Activated T-cell treated with anti-CD3 and anti-CD28 coated beads, Interleukin-2, amount 50 U/mL, for 4 hours (primary cell): ENCODE results near the gene LCLAT1. TPM values are rescaled to one million over a fixed set of nuclear protein-coding genes. Genes with fewer than 3 reads are reported as not detected.

Source experiments
- ATAC-seq, 2 donors: fragments of 200-7000 bp; cut with Tn5 transposase; one replicate each; pipeline ENCODE4 v1.10.0; 2021
- DNase-seq: peaks from one replicate; pipeline ENCODE4 v3.0.0-alpha.2; 2020
- H3K27me3 Mint-ChIP-seq: one replicate; pipeline ENCODE4 v1.8.0; 2021; ENCODE audit warnings: low read depth, mixed read lengths
- H3K36me3 Mint-ChIP-seq: one replicate; pipeline ENCODE4 v1.8.0; 2022; ENCODE audit warnings: mixed read lengths; ENCODE audit not compliant: insufficient read depth
- H3K4me1 Mint-ChIP-seq: one replicate; pipeline ENCODE4 v1.8.0; 2021; ENCODE audit warnings: low read depth, mixed read lengths
- H3K4me3 Mint-ChIP-seq: one replicate; pipeline ENCODE4 v1.8.0; 2021; ENCODE audit warnings: mild to moderate bottlenecking, moderate library complexity, mixed read lengths
- H3K9me3 Mint-ChIP-seq: one replicate; pipeline ENCODE4 v1.8.0; 2021; ENCODE audit warnings: mixed read lengths
- total RNA-seq, 3 donors: library from RNA; stranded (reverse); gene quantifications; one replicate each; pipeline ENCODE4 v1.2.1, GENCODE V29; 2021

The LCLAT1 gene
- total RNA-seq, result 10 to 100 TPM; 24.3 to 27.4 (median 26.2) TPM

DNA sequence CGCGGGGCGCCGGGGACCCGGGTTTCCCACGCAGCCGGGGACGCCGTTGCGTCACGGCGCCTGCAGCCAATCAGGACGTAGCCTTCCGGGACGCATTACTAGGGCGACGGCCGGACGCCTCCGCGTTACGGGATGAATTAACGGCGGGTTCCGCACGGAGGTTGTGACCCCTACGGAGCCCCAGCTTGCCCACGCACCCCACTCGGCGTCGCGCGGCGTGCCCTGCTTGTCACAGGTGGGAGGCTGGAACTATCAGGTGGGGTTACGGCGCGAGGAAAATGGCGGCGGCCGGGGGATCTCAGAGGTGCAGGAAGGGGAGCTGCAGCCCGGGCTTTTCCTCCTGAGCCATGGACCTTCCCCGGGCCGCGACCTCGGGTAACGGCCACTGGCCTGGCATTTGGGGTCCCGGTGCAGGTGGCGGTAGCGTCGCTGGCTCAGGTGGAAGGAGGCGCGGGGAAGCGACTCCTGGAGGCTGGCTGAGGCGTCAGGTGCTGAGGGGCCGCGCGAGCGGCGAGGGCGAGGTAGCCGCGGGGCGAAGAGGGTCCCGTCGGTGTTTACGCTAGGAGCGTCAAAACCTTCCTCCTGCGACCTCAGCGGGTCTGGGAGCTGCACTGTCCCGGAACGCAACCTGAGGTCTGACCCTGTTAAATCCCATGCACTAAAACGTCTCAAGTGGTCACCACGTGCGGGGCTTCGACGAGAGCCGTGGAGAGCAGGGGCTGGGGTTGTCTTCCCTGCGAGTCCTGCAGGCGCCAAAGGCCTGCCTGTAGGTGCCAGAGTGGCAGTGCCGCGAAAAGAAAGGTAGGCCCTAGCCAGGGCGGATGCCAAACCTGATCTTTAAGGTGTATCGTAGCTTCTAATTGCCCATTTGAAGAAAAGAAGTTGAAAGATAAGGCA lies at the start of gene LCLAT1:
Gene LCLAT1 (plus strand): TSS at position 98 of the 897 bp plus-strand sequence. CDS start 78,345 bp downstream, outside the sequence.
- DNase-seq, result peak; percentile 84
- no peaks in the 10 kb centered on the region for H3K27me3 Mint-ChIP-seq
- peak within 1 kb of the TSS; percentile 93 for H3K4me3 Mint-ChIP-seq
- peaks cover 32% of the 10 kb centered on the region for H3K4me1 Mint-ChIP-seq
- H3K36me3 Mint-ChIP-seq, result peaks cover 8% of the 10 kb centered on the region
- peak; percentile 79 to 87 for ATAC-seq
- no peaks in the 10 kb centered on the region for H3K9me3 Mint-ChIP-seq

DNA sequence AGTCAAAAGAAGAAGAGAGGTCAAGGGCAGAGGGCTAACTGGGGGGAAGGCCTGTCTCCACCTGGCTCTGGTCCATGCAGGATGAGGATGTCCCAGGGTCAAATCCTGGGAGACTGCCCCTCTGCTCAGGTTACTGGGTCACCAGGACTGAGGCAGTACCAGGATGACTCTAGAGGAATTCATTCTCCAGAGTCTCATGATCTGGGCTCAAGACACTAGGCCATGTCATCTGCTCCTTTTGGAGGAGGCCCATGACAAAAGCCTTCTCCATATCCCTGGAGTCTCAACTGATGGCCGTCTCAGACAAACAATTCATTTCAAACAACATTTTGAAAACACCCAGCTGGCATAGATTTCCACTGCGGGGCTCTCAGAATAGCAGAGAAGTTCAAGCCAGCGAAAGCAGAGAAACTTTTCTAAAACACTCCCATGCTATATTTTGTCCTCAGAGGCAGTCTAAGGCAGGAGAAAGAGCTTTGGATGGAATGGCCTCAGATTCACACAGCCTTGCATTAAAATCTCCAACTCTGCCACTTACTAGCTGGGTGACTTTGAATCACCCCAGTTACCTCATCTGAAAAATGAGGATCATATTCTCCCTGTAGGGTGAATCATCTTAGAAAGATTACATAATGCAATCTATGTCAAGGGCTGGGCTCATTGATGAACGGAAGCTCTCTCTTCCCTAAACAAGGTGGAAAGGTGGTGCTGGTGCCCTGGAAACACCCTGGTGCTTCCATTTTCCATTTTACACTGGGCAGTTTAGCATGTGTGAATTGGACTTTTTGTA lies 48.8 kb upstream of the LCLAT1 start:
- no peaks in the 10 kb centered on the region for H3K4me1 Mint-ChIP-seq
- ATAC-seq (no peak), DNase-seq (no peak)
- no peaks in the 10 kb centered on the region for H3K36me3 Mint-ChIP-seq
- no peak overlapping the region for H3K4me3 Mint-ChIP-seq
- no peaks in the 10 kb centered on the region for H3K9me3 Mint-ChIP-seq
- no peaks in the 10 kb centered on the region for H3K27me3 Mint-ChIP-seq

DNA sequence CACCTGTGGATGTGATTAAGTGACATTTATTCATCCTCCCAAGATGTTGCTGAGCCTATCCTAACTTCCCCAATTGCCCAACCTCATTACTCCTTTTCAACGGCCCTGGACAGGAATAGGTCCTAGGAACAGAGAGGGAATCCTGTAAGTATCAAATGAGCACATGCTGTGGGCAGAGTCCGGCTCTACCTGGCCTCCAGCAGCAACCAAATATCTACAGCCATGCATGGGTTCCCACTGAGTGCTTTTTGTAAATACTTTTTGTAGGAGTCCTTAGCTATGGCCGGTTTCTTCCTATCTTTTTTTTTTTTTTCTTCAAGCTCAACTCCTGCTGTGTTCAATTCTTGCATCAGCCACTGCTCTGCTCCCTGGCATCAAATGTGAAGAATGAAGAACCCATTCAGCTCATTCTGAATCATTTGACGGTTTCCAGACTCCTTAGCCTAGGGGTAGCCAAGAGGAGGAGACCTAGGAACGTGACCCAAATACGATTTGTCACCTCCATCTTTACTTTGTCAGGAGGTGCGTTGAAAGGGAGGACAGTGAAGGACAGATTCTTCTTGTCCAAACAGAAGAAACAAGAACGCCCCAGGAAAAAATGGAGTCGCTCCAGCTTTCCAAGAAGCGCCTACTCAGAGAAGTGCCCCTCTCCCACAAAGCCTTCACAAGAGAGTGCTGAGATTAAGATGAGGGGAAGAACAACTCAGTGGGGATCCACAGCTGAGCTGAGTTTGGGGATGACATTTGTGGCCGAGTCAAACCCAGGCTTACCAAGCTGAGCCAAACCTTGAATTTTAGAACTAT lies 46.7 kb upstream of the LCLAT1 start:
- H3K9me3 Mint-ChIP-seq, result no peaks in the 10 kb centered on the region
- no peak for DNase-seq
- no peak overlapping the region for H3K4me3 Mint-ChIP-seq
- H3K4me1 Mint-ChIP-seq, result peaks cover 10% of the 10 kb centered on the region
- H3K36me3 Mint-ChIP-seq, result no peaks in the 10 kb centered on the region
- ATAC-seq, result no peak
- no peaks in the 10 kb centered on the region for H3K27me3 Mint-ChIP-seq

DNA sequence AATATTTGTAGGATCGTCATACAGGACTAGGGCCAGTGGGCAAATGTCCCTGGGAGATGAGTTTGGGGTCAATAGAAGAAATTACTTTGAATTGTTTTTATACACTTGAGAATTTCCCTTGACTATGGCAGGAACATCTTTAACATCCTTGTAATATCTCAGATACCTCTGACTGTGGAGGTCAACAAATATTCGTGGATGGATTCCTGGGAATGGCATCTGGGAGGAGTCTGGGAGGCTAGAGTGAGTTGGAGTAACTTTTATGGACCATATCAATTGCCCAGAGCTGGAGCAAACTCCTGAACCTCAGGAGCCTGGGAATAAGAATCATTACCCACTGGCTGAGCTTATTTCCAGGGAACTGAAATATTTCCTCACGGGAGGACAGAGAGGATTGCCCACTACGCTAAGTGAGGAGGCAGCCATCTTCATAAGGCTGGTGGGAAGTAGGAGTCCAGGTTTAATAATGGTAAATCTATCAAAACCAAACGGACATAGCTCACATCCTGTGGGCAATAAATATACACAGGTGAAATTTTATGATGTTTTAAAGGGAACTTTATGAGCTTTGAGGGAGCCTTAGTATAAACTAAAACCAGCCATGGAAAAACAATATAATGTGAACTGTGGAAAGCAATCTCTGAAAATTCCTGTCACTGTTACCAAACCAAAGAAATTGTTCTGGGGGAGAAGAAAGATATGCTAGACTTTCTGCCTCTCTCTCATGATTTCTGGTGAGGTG lies 44.4 kb upstream of the LCLAT1 start:
- no peak for ATAC-seq

DNA sequence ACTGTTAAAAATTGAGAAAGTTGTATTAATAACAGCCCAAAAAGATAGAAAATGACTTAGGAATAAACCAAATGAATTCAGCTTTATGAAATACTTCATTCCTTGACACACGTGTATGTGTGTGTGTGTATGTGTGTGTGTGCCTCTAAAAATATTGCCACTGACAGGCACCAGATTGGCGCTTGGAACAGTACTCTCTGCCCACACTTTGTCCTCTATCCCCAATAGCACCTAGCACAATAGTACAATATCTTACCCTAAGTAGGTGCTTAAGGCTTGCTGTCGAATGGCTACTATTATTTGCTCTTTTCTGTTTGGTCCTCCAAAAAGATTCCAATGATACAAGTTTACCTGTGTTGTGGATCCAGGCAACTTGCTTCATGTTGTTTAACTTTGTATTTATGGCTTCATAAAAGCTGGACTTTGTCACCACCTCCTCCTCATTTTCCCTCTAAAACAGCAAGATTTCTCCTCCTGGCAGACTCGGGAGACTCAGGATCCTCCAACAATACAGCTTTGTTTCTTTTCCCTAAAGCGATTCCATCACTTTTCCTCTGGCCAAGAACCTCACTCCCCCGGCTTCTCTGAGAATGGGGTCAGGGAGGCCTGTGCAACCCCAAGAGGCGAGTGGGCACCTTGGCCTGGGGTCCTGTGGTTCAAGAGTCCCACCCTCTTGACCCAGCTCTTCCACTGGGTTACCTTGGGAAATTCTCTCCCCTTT lies 43.3 kb upstream of the LCLAT1 start:
- DNase-seq (no peak), ATAC-seq (no peak)
- Mint-ChIP-seq H3K27me3 (no peaks in the 10 kb centered on the region), H3K4me1 (peaks cover 20% of the 10 kb centered on the region), H3K9me3 (no peaks in the 10 kb centered on the region), H3K4me3 (no peak overlapping the region), H3K36me3 (no peaks in the 10 kb centered on the region)

More for the DNA sequence above, 44.4 kb upstream of the LCLAT1 start:
- H3K36me3 Mint-ChIP-seq, result no peaks in the 10 kb centered on the region
- H3K4me1 Mint-ChIP-seq, result peaks cover 12% of the 10 kb centered on the region
- no peaks in the 10 kb centered on the region for H3K27me3 Mint-ChIP-seq
- no peaks in the 10 kb centered on the region for H3K9me3 Mint-ChIP-seq
- no peak overlapping the region for H3K4me3 Mint-ChIP-seq
- DNase-seq, result no peak

DNA sequence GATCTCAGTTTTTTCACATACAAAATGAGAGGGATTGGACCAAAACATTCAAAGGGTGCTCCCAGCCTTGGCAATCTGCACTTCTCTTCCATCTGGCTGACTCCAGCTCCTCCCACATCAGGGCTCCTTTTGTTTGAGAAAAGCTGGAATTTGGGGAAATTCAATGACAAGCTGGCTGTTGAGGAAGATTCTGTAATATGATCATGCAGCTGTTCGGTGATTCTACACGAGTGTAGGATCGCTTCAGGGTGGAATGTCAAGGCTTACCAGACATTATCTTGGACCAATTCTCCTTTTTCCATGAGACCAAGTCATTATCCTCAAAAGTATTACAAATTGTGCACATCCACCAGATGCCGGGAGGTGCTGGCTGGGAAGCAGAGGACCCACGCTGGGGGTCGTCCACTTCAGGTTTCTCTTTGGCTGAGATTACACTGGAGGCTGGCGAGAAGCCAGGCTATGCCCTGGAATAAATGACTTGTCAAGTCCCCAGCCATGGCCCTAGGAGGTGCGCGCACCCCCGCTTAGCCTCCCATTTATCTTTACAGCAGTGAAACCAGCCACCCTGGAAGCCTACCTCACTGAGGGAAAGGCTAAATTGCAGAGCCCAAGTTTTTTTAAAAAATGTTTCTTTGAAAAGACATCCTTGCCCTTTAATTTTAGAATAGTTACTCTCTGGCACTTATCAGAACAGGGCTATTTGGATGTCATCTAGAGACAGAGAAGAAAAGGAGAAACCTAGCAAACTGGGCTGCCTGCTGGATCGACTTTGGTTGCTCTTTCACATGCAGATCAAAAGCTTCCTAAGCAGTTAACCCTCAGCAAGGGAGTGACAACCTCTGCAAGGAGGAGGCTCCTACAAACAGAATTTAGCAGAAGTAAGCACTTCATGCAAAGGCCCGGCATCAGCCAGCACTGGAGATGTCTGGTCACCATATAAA lies 42.5 kb upstream of the LCLAT1 start:
- H3K4me3 Mint-ChIP-seq, result no peak overlapping the region
- H3K4me1 Mint-ChIP-seq, result peaks cover 26% of the 10 kb centered on the region
- H3K9me3 Mint-ChIP-seq, result no peaks in the 10 kb centered on the region
- H3K36me3 Mint-ChIP-seq, result no peaks in the 10 kb centered on the region
- ATAC-seq, result no peak
- H3K27me3 Mint-ChIP-seq, result no peaks in the 10 kb centered on the region
- DNase-seq, result no peak

DNA sequence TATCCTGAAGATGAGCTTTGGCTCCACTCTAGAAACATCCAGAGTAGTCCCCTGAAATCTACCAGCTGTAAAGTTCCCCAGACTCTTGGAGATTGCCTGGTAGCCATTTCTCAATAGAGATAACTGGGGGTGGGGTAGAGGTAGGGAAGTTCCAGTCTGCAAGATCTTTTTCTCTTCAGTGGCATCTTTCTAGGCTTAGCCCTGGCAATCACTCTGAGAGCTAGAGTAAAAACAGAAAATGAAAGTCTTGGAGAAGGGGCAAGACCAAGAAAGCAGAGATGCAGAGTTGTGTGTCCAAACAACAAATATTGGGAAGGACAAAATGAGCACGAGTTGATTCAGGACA lies 41.8 kb upstream of the LCLAT1 start:
- DNase-seq (no peak), ATAC-seq (no peak)
- Mint-ChIP-seq H3K36me3 (no peaks in the 10 kb centered on the region), H3K4me3 (no peak overlapping the region), H3K4me1 (peaks cover 33% of the 10 kb centered on the region), H3K9me3 (no peaks in the 10 kb centered on the region), H3K27me3 (no peaks in the 10 kb centered on the region)

DNA sequence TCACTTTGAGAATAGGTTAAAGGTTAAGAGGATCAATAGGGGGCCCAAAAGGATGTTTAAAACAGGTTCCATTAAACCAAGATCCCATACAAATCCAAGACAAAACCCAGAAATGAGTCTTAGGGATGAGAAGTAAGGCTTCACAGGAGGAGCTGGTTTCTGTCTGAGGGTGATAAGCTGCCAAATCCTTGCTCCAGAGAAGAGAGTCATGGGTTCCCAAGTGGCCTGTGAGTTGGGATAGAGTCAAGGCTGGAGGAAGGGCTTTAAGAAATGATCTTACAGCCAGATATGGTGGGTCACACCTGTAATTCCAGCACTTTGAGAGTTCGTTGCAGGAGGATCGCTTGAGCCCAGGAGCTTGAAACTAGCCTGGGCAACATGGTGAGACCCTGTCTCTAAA lies 40.2 kb upstream of the LCLAT1 start:
- H3K4me3 Mint-ChIP-seq, result no peak overlapping the region
- no peaks in the 10 kb centered on the region for H3K9me3 Mint-ChIP-seq
- DNase-seq, result no peak
- ATAC-seq, result no peak
- H3K36me3 Mint-ChIP-seq, result no peaks in the 10 kb centered on the region
- no peaks in the 10 kb centered on the region for H3K27me3 Mint-ChIP-seq
- H3K4me1 Mint-ChIP-seq, result peaks cover 46% of the 10 kb centered on the region

DNA sequence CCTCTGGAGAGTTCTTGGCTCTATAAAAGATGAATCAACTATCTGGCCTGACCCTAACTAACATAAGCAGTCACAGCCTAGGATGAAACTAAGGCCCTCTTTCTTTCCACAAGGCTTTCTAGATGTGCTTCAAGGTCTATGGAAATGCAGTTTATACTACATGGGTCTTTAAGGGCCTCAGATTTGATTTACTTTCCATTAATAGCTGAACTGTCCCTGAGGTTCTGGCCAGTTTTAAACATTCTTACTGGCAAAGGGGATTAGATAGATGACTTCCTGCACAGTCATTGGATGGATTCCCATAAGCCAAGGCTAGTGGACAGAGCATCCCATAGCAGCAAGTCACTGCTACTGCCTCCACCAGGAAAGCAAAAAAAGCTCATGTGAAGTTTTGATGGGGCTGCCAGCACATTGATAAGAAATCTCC lies 38.1 kb upstream of the LCLAT1 start:
- Mint-ChIP-seq H3K4me1 (peaks cover 46% of the 10 kb centered on the region), H3K9me3 (no peaks in the 10 kb centered on the region), H3K27me3 (no peaks in the 10 kb centered on the region), H3K4me3 (no peak overlapping the region), H3K36me3 (no peaks in the 10 kb centered on the region)
- no peak for DNase-seq
- no peak for ATAC-seq

DNA sequence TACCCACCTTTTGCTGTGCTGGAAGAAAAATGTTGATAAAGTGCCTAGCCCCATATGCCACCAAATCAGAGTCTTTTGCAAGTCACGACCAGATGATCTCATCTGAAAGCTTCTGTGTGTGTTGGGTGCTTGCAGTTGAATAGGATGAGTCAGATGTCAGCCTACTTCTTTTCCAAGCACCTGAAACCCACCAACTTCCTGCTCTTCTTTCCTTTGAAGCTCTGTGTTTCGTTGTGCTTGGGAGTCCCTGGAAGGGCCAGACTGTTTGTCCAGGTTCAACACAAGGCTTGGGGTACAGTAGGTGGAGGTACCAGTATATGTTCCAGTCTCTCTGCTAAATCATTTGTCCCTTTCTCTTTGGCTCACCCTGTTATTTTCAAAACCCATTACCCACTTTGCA lies 36.8 kb upstream of the LCLAT1 start:
- no peak for DNase-seq
- no peaks in the 10 kb centered on the region for H3K27me3 Mint-ChIP-seq
- H3K36me3 Mint-ChIP-seq, result no peaks in the 10 kb centered on the region
- peak; percentile 76 to 79 for ATAC-seq
- no peaks in the 10 kb centered on the region for H3K9me3 Mint-ChIP-seq
- H3K4me3 Mint-ChIP-seq, result peak overlapping the region; percentile 20
- H3K4me1 Mint-ChIP-seq, result peaks cover 37% of the 10 kb centered on the region

DNA sequence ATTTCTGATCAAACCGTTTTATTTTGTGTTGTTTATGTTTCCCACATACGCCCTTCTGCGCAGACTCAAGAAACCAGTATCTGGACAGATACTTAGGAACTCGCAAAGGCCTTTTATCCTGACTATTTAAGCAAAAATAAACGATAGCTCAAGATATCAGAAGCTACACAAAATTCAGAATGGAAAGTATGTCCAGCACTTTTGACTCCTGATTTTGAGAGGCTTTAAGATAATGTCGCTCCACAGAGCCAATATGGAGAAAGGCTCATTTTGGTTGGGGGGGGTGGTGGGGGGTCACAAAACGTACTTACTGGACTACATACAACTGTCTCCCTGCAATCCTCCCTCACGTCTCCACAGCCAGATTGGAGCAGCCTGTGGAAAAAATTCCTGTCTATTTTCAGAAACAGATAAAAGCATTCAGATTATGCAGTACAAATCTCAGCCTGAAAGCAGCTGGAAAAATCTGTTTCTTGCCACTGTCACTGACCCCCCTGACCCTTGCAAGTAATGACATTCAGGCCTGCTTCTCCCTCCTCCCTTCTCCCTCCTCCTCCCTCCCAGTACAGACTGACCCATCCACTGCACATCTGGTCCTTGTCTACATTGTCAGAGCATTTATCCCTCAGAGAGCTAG lies 34.9 kb upstream of the LCLAT1 start:
- H3K4me1 Mint-ChIP-seq, result peaks cover 33% of the 10 kb centered on the region
- H3K9me3 Mint-ChIP-seq, result no peaks in the 10 kb centered on the region
- no peak for DNase-seq
- no peaks in the 10 kb centered on the region for H3K27me3 Mint-ChIP-seq
- ATAC-seq, result no peak
- no peak overlapping the region for H3K4me3 Mint-ChIP-seq
- H3K36me3 Mint-ChIP-seq, result no peaks in the 10 kb centered on the region
